ENCODE results near the gene ERC2.
"Not testable (repeated sequence)": the region's sequence is repeated elsewhere in the genome, so short reads cannot be mapped to it uniquely, and the experiment has no call there.

ERC2 gene

DNA sequence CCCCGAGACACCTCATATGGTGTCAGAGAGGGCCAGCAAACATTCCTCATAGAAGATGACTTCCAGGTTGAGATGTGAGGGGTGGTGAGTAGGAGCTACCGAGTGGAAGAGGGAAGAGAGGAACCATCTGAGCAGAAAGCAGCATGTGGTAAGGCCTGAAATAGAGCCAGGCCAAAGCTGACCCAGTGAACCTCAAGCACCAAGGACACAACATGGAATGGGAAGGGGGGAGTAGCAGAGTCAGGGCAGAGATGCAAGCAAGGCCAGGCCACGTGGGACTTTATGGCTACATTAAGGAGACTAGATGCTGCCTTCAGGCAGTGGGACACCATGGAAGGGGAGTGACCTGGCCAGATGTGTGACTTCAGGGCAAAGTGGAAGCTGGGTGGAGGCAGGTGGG lies 942.8 kb downstream of the ERC2 start:
- no peak for DNase-seq (ENCODE audit: low read depth in 3 of 3)

GRCh38 chr3:55524565-55525244 lies 943.6 kb downstream of the ERC2 start:
- no peak for DNase-seq (ENCODE audit: low read depth in 3 of 3)

DNA sequence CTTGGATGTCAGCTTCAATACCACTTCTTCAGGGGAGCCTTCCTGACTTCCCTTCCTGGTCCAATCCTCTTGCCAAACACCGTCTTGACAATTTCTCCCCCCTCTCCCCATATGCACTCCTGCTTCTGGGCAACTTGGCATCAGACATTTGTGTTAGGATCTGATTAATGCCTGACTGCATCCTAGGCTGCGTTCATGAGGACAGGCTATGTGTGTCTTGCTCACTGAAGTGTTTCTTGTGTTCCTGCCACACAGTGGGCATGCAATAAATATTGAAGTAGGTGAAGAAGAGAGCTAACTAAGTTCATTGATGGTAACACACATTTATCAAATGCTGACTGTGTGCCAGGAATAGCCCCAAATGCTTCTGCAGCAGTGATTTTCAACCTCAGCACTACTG lies 944.8 kb downstream of the ERC2 start:
- DNase-seq (ENCODE audit: low read depth in 3 of 3) = no peak

GRCh38 chr3:55521738-55522421 lies 946.4 kb downstream of the ERC2 start:
- DNase-seq (ENCODE audit: low read depth in 3 of 3) = no peak

DNA sequence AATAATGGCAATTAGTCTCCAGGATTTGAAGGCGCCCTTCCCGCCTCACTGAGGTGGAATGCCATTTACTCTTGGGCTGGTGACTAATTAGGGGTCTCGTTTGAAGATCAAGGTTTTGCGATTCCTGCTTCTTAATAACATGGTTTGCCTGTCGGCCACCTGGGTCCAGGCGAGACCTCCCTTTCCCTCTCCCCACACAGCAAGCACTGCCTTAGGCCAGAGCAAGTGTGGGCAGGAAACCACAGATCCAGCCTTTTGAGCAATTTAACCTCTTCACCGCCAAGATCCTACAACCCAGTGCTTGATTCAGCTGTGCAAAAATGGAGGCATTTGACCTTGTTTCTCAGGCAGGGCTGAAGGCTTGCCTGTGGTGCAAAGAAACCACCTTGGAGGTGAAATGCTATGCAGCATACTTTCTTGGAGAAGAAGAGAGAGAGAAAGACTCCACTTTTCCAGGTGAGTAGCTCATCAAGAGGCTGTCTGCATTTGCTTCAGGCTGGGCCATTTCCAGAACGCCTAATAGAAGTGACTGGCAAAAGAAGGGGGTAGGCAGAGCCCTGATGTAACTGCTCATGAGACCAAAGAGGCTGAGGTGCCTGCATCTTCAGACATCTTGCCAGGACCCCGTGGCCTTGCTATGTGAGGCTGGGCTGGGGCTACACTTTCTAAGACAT lies 947.1 kb downstream of the ERC2 start:
- no peak for DNase-seq (ENCODE audit: low read depth in 3 of 3)

DNA sequence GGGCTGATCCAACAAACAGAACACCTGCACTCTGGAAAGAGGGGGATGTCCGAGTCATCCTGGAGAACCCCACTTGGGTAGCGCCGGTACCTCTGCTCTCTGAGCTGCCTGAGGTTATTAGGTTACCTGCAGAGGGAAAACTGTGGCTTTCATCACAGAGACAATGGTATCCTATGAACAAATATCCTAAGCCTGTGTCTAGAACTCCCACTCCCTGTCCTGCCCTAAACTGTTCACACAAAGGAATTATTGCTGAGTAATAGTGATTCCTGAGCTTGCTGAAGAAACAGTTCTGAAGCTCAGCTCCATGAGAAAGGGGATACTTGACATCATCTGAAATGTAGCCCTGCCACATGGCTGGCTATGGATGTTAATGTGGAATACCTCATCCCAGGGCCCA lies 949.2 kb downstream of the ERC2 start:
- no peak for DNase-seq (ENCODE audit: low read depth in 3 of 3)

- no peak for DNase-seq (ENCODE audit: low read depth in 3 of 3)
Measured at GRCh38 chr3:55518451-55518850, 949.8 kb downstream of the ERC2 start.

DNA sequence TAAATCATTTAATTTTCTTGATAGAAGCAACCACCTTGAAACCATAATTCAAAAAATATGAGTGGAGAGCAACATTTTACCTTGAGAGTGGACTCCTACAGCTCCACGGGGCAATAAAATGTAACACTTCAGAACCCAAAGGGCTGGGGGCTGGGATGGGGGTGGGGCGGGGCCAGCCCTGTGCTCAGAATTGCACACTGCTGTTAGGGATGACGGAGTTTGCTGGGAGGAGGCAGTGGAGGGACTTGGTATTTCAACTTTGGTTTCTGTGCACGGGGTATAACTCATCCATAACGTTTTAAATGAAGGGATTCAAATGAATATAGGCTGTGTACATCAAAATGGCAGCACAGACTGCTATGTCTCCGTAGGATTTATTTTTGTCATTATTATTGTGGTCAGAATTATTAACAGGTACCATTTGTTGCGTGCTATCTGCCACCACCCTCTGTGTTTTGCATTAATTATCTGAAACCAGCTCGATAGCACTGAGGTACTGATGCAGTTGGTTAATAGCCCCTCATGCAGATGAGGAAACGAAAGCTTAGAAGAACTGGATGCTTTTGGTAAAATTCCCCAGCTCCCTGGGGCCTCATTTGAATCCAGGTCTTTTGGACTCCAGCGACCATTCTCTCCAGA lies 951.8 kb downstream of the ERC2 start:
- DNase-seq (ENCODE audit: low read depth in 3 of 3) = no peak

DNA sequence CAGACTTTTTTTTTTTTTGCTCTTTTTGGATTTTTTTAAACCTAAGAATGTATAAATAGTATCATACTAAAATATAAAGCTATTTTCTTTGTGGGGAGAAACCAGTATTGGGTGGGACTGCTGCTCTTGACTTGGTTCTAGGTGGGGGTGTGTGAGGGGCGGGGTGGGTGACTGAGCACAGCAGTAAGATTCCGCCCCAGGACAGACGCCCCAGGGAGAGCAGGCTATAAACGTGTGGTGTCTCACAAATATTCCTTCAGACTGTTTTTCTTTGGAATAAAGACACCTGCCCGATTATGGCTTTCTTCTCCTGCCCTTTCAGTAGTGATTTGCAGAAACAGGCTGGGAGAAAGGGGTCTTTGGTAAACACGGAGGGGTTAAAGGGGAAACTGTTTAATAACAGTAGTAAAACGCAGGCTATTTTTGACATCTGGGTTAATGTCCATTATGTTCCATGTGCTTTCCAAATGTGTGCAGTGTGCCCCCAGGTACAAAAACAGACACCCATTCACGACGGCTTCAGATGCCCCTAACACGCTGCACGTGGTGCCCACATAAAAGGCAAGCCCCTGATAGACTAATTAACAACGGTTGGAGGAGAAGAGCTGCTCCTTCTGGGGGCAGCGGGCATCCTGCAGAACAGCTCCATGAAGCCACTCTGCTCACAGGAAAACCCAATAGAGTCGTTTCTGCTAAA lies 952.6 kb downstream of the ERC2 start:
- no peak for DNase-seq (ENCODE audit: low read depth in 3 of 3)

- no peak for DNase-seq (ENCODE audit: low read depth in 3 of 3)
Measured at GRCh38 chr3:55514962-55515361, 953.3 kb downstream of the ERC2 start.

DNA sequence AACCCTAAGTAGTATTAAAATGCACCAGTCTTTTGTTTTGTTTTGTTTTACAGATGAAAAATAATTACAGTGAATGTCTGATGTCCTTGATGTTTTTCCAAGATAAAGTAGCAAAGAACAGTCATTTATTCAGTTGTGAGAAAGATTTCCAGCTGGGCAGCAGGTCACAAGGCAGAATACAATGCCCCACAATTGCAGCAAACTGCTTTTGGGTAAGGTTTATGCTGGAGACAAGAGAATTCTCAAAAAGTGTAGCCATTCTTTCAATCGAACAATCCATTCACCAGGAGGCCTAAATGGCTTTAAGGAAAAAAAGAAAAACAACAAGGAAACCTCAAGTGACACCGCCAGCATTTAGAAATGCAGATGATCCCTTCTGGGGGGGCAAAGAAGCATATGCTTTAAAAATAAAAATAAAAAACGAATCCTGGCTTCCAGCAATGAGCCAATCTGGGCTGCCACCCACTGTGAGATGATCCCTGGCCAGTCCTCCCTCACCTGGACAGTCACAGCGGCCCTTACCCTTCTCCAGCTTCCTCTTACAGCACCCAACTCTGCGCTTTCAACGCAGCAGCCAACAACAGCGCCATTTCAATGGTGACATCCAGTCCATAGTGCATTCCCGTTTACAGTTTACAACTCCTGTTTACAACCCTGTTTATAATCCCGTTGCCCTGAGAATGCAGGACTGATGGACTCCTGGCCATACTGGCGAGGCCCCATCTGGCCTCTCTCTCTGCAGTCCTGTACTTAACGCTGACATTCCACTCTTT lies 955.5 kb downstream of the ERC2 start:
- DNase-seq (ENCODE audit: low read depth in 3 of 3) = no peak

- DNase-seq (ENCODE audit: low read depth in 3 of 3) = no peak
Measured at GRCh38 chr3:55511895-55512570, 956.2 kb downstream of the ERC2 start.

DNA sequence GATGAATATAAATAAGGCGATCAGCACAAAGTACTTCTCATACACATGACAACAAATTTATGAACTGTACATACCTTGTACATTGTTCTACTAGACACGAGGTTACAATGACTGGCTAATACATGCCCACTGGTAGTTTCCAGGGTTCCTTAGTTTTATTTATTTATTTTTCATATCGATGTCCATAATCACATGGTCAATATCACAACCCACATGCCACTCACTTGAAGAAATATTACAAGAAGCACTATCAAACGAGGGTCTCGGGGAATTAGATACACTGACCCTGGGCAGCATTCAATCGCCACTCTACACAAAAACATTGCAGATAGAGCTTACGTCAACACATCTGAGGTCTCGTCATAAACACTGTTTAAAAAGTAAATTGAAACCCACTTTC lies 959.9 kb downstream of the ERC2 start:
- no peak for DNase-seq (ENCODE audit: low read depth in 3 of 3)

DNA sequence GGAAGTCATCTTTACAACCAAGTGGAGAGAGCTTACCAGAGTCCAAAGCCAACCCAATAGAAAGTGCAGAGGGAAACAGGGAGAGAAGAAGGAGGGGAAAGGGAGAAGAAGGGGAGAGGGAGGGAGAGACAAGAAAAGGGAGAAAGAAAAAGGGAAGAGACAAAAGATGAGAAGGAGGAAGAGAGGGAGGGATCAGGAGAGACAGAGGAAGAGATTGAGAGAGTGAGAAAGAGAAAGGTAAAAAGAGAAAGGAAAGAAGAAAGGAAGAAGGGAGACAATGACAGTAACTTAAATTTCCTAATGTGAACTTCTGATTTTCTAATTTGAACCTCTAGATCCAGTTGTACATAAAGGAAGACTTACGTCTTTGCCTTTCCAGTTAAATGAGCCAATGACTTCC lies 960.5 kb downstream of the ERC2 start:
- no peak for DNase-seq (ENCODE audit: low read depth in 3 of 3)

DNA sequence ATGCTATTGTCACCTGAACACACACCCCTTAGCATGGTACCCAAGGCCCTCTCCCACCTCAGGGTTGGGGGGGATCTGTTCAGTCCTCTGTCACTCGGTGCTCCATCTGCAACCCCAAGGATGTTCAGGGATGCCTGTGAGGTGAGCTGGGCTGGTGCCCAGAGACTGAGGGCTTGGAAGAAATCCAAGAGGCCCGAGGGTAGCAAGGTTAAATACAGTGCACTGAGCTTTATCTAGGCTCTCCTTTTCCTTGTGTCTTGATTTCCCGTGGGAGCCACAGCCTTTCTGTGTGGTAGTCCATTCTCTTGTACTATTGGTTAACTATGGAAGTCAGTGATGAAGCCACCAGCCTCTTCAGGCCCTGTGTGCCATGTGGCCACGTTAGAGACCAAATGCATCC lies 962.5 kb downstream of the ERC2 start:
- DNase-seq (ENCODE audit: low read depth in 3 of 3) = no peak

GRCh38 chr3:55505102-55505501 lies 963.2 kb downstream of the ERC2 start:
- DNase-seq (ENCODE audit: low read depth in 3 of 3) = not testable (repeated sequence)

DNA sequence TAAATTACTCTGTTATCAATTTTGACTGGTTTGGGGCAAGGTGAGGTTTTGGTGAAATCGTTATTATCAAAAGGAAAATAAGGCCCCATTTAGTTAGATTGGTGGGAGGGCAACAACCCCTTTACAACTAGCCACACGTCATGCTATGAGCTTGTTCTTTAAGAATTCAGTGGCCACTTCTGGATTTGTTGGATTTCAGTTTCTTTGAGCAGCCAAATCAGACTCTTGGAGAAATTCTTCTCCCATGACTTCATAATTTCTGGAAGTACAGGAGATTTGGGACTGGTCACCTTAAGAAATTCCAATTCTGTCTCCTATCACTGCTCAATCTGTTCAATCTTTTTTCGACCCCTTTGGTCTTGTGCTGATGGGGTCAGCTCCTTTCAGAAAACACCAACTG lies 966.4 kb downstream of the ERC2 start:
- no peak for DNase-seq (ENCODE audit: low read depth in 3 of 3)

GRCh38 chr3:55500555-55501330 lies 967.5 kb downstream of the ERC2 start:
- DNase-seq (ENCODE audit: low read depth in 3 of 3) = no peak

- no peak for DNase-seq (ENCODE audit: low read depth in 3 of 3)
Measured at GRCh38 chr3:55498520-55498919, 969.7 kb downstream of the ERC2 start.

- no peak for DNase-seq (ENCODE audit: low read depth in 3 of 3)
Measured at GRCh38 chr3:55497250-55497649, 971.0 kb downstream of the ERC2 start.

All from stimulated activated CD4-positive, alpha-beta T cell treated with anti-CD3 and anti-CD28 coated beads, TNF-alpha, amount 100 ng/mL, for 48 hours (primary cell).